ENCODE measurements around the gene NQO2. TPM values are rescaled to one million over a fixed set of nuclear protein-coding genes. Genes with fewer than 3 reads are reported as not detected.
"Not testable (repeated sequence)": the region's sequence is repeated elsewhere in the genome, so short reads cannot be mapped to it uniquely, and the experiment has no call there.

Gene NQO2
- polyA plus RNA-seq, 4 donors = 52.2 to 88.3 (median 67.8) TPM

GRCh38 chr6:2969549-2969948 is 30.1 kb upstream of the NQO2 start:
- no peak for DNase-seq (ENCODE audit: low read depth in 4 of 4, low spot score in 3 of 4)

GRCh38 chr6:2970034-2970685 is 29.5 kb upstream of the NQO2 start:
- DNase-seq (ENCODE audit: low read depth in 4 of 4, low spot score in 3 of 4) = no peak

- peak in 1 of 4 donors; percentile 22 for DNase-seq (ENCODE audit: low read depth in 4 of 4, low spot score in 3 of 4)
Measured at GRCh38 chr6:2970753-2971419, 28.8 kb upstream of the NQO2 start.

- peak in 2 of 4 donors; percentile 45 to 65 for DNase-seq (ENCODE audit: low read depth in 4 of 4, low spot score in 3 of 4)
Measured at GRCh38 chr6:2971420-2972218, 28.1 kb upstream of the NQO2 start, which contains the start of gene SERPINB6. TSS of gene SERPINB6 (minus strand) at chr6:2971567. CDS start at chr6:2959332, 12,235 bp downstream.

- DNase-seq (ENCODE audit: low read depth in 4 of 4, low spot score in 3 of 4) = not testable (repeated sequence)
Measured at GRCh38 chr6:2972219-2972487, 27.5 kb upstream of the NQO2 start.

GRCh38 chr6:2972685-2973084 is 27.0 kb upstream of the NQO2 start:
- DNase-seq (ENCODE audit: low read depth in 4 of 4, low spot score in 3 of 4) = not testable (repeated sequence)

GRCh38 chr6:2973180-2973579 is 26.5 kb upstream of the NQO2 start:
- DNase-seq (ENCODE audit: low read depth in 4 of 4, low spot score in 3 of 4) = not testable (repeated sequence)

GRCh38 chr6:2973676-2974075 is 26.0 kb upstream of the NQO2 start:
- DNase-seq (ENCODE audit: low read depth in 4 of 4, low spot score in 3 of 4) = no peak

- no peak for DNase-seq (ENCODE audit: low read depth in 4 of 4, low spot score in 3 of 4)
Measured at GRCh38 chr6:2976060-2976459, 23.6 kb upstream of the NQO2 start.

- DNase-seq (ENCODE audit: low read depth in 4 of 4, low spot score in 3 of 4) = no peak
Measured at GRCh38 chr6:2976571-2977085, 23.1 kb upstream of the NQO2 start.

GRCh38 chr6:2977290-2977689 is 22.4 kb upstream of the NQO2 start:
- DNase-seq (ENCODE audit: low read depth in 4 of 4, low spot score in 3 of 4) = no peak

GRCh38 chr6:2977799-2978590 is 21.7 kb upstream of the NQO2 start:
- no peak for DNase-seq (ENCODE audit: low read depth in 4 of 4, low spot score in 3 of 4)

GRCh38 chr6:2978923-2979322 is 20.8 kb upstream of the NQO2 start:
- DNase-seq (ENCODE audit: low read depth in 4 of 4, low spot score in 3 of 4) = no peak

- no peak for DNase-seq (ENCODE audit: low read depth in 4 of 4, low spot score in 3 of 4)
Measured at GRCh38 chr6:2979819-2980464, 19.8 kb upstream of the NQO2 start.

- DNase-seq (ENCODE audit: low read depth in 4 of 4, low spot score in 3 of 4) = no peak
Measured at GRCh38 chr6:2980465-2980855, 19.2 kb upstream of the NQO2 start.

GRCh38 chr6:2982426-2983117 is 17.1 kb upstream of the NQO2 start:
- no peak for DNase-seq (ENCODE audit: low read depth in 4 of 4, low spot score in 3 of 4)

GRCh38 chr6:2984738-2985406 is 14.8 kb upstream of the NQO2 start:
- DNase-seq (ENCODE audit: low read depth in 4 of 4, low spot score in 3 of 4) = no peak

GRCh38 chr6:2986722-2987221 is 12.9 kb upstream of the NQO2 start:
- DNase-seq (ENCODE audit: low read depth in 4 of 4, low spot score in 3 of 4) = no peak

- DNase-seq (ENCODE audit: low read depth in 4 of 4, low spot score in 3 of 4) = no peak
Measured at GRCh38 chr6:2988094-2988425, 11.6 kb upstream of the NQO2 start.
